Measurements from ENCODE around the gene EPHA8.

EPHA8 gene

DNA sequence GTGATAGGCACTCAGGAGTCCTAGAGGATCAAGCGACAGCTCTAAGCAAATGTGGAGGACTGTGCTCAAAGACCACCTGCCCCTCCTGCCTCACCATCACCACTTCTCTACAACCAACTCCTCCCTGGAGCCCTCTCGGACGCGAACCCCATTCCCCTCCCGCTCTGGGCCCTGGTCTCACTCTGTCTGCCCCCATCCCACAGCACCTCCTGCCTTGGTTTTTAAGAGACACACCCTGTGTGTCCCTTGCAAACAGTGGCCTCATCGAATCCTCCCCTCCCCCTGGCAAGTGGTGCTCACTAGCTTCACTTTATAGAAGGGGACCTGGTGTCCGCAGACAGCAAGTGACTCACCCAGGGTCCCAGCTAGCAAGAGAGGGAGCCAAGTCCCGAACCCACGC, 28.8 kb downstream of the EPHA8 start:
- H3K4me1 ChIP-seq: no peaks in the 10 kb centered on the region
- no peak overlapping the region for H3K9ac ChIP-seq
- no peaks in the 10 kb centered on the region for H3K27me3 ChIP-seq (ENCODE audit: control insufficient read depth, insufficient read depth, low read length)
- no peak for TF ChIP-seq CTCF (IDR thresholded peaks at IDR 0.05)
- H3K79me2 ChIP-seq: no peaks in the 10 kb centered on the region
- no peak overlapping the region for H3K27ac ChIP-seq
- H2AFZ ChIP-seq: no peak overlapping the region
- no peaks in the 10 kb centered on the region for H3K9me3 ChIP-seq (ENCODE audit: control insufficient read depth, low read length)
- H3K4me3 ChIP-seq (ENCODE audit: low read depth, low read length): no peak overlapping the region
- no peaks in the 10 kb centered on the region for H3K36me3 ChIP-seq (ENCODE audit: control insufficient read depth, insufficient read depth, low read length)
- no peak overlapping the region for H3K4me2 ChIP-seq (ENCODE audit: low read length)

DNA sequence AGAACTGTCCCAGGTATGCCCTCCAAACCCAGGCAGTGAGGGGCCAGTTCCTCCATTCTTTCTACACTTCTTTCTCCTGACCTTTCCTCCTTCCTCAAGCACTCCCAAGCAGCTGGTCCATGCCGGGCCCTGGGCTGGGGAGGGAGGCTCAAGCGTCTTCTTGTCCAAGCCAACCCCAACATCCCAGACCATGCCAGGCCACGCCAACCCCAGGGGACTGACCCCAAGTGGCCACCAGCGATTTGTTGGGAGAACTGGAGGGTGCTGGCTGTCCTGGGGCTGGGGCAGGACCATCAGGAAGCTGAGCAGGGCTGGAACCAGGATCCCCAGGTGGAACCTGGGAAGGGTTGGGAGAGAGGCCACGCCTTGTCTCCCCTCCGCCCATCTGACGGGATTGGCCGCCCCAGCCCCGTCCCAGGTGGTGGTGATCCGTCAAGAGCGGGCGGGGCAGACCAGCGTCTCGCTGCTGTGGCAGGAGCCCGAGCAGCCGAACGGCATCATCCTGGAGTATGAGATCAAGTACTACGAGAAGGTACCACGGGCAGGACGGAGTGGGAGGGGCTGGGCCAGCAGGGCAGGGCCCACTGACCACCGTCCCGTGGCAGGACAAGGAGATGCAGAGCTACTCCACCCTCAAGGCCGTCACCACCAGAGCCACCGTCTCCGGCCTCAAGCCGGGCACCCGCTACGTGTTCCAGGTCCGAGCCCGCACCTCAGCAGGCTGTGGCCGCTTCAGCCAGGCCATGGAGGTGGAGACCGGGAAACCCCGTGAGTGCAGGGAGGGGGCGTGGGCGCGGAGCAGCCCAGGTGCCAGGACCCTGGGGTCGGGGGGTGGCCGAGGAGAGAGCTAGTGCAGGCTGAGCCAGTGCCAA, 29.9 kb downstream of the EPHA8 start:
- H3K27me3 ChIP-seq (ENCODE audit: control insufficient read depth, insufficient read depth, low read length): no peaks in the 10 kb centered on the region
- no peaks in the 10 kb centered on the region for H3K9me3 ChIP-seq (ENCODE audit: control insufficient read depth, low read length)
- TF ChIP-seq CTCF (IDR thresholded peaks at IDR 0.05): no peak
- H3K27ac ChIP-seq: no peak overlapping the region
- H3K4me3 ChIP-seq (ENCODE audit: low read depth, low read length): no peak overlapping the region
- no peak overlapping the region for H3K4me2 ChIP-seq (ENCODE audit: low read length)
- H2AFZ ChIP-seq: peak overlapping the region; percentile 33
- no peak overlapping the region for H3K9ac ChIP-seq
- H3K4me1 ChIP-seq: no peaks in the 10 kb centered on the region
- H3K79me2 ChIP-seq: no peaks in the 10 kb centered on the region
- H3K36me3 ChIP-seq (ENCODE audit: control insufficient read depth, insufficient read depth, low read length): no peaks in the 10 kb centered on the region

GRCh38 chr1:22594396-22594795, 31.1 kb downstream of the EPHA8 start:
- Histone ChIP-seq H3K4me3 (ENCODE audit: low read depth, low read length) (no peak overlapping the region), H3K4me2 (ENCODE audit: low read length) (no peak overlapping the region), H3K9me3 (ENCODE audit: control insufficient read depth, low read length) (no peaks in the 10 kb centered on the region), H3K9ac (no peak overlapping the region), H3K79me2 (no peaks in the 10 kb centered on the region), H3K27me3 (ENCODE audit: control insufficient read depth, insufficient read depth, low read length) (no peaks in the 10 kb centered on the region), H3K4me1 (no peaks in the 10 kb centered on the region), H3K27ac (no peak overlapping the region), H2AFZ (no peak overlapping the region), H3K36me3 (ENCODE audit: control insufficient read depth, insufficient read depth, low read length) (no peaks in the 10 kb centered on the region)
- no peak for TF ChIP-seq CTCF (IDR thresholded peaks at IDR 0.05)

DNA sequence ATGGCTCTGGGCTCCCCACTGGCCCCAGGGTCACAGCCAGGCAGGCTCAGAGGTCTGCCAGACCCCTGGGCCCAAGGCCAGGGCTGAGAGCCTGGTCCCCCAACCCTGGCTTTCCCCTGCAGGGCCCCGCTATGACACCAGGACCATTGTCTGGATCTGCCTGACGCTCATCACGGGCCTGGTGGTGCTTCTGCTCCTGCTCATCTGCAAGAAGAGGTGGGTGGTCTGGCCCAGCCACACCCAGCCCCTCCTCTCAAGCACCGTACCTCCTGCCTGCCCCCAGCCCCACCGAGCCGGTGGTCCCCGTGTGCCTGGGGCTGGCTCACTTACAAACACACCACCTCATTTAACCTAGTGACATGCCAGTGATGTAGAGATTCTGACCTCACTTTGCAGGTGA, 31.8 kb downstream of the EPHA8 start:
- Histone ChIP-seq H3K4me1 (no peaks in the 10 kb centered on the region), H3K27me3 (ENCODE audit: control insufficient read depth, insufficient read depth, low read length) (no peaks in the 10 kb centered on the region), H3K9me3 (ENCODE audit: control insufficient read depth, low read length) (no peaks in the 10 kb centered on the region), H3K4me3 (ENCODE audit: low read depth, low read length) (no peak overlapping the region), H3K9ac (no peak overlapping the region), H3K4me2 (ENCODE audit: low read length) (no peak overlapping the region), H3K27ac (no peak overlapping the region), H2AFZ (no peak overlapping the region), H3K36me3 (ENCODE audit: control insufficient read depth, insufficient read depth, low read length) (no peaks in the 10 kb centered on the region), H3K79me2 (no peaks in the 10 kb centered on the region)
- no peak for TF ChIP-seq CTCF (IDR thresholded peaks at IDR 0.05)

All from parathyroid adenoma (tissue), 2 donors.